Measurements from ENCODE around the gene PLEKHA1. TPM values are rescaled to one million over a fixed set of nuclear protein-coding genes. Genes with fewer than 3 reads are reported as not detected.

The PLEKHA1 gene
- total and polyA plus RNA-seq, 2 donors (not counting 3 experiments of a cell fraction or from before 2014, with no cell fraction given), result 21.6 to 58.8 TPM

- ChIA-PET CTCF (interaction anchor here (0.7 to 5.8 kb wide), 21 partner anchors 10 to 223 kb away, joined by 3 to 54 read pairs (median 4); partner anchors contain the start of gene PLEKHA1), POLR2A (no interaction called here)
- Histone ChIP-seq H3K27ac (ENCODE audit: insufficient read depth, low read depth, low read length) (no peak overlapping the region), H3K36me3 (ENCODE audit: control insufficient read depth in 2 of 2, extremely low read depth in 1 of 2, insufficient read depth in 2 of 2, low read length in 2 of 2) (no peaks in the 10 kb centered on the region), H3K79me2 (ENCODE audit: control insufficient read depth, insufficient read depth, low read length) (no peaks in the 10 kb centered on the region), H3K9me3 (replicated peaks; ENCODE audit: control insufficient read depth, insufficient read depth, low read length) (no peaks in the 10 kb centered on the region), H3K9ac (replicated peaks; ENCODE audit: extremely low read depth, insufficient read depth, low read length) (no peak overlapping the region), H3K4me3 (replicated peaks in 1 of 3; ENCODE audit: insufficient read depth in 1 of 3, low read depth in 1 of 3, low read length in 3 of 3) (no peak overlapping the region), H4K20me1 (replicated peaks; ENCODE audit: control insufficient read depth, extremely low read depth, insufficient read depth, low read length) (no peaks in the 10 kb centered on the region), H3K4me1 (ENCODE audit: control insufficient read depth, extremely low read depth, insufficient read depth, low read length) (no peaks in the 10 kb centered on the region), H3K9me1 (replicated peaks; ENCODE audit: control insufficient read depth, extremely low read depth, insufficient read depth, low read length) (no peaks in the 10 kb centered on the region), H3K27me3 (ENCODE audit: control insufficient read depth in 2 of 2, insufficient read depth in 2 of 2, low read length in 2 of 2) (no peaks in the 10 kb centered on the region), H2AFZ (ENCODE audit: low read depth, low read length) (no peak overlapping the region), H3K4me2 (ENCODE audit: insufficient read depth, low read length) (no peak overlapping the region)
- FAIRE-seq, result no peak
- intact Hi-C loops (cut with micrococcal nuclease) (loop anchor here (2.0 kb wide), 1 partner anchor 32 kb away; no protein-coding TSS in a partner anchor), dilution Hi-C loops (cut with MboI; ENCODE audit: extremely low pct_ligation_motif_present, low sequenced_read_pairs) (no loop called here)
- no TSS peak for BruUV-seq (replicated peaks)
- DNase-seq (ENCODE audit: low read depth, low spot score), result no peak
- TF ChIP-seq FOS (IDR thresholded peaks at IDR 0.05; ENCODE audit: borderline replicate concordance, insufficient read depth, low read length) (no peak), EZH2 (IDR thresholded peaks at IDR 0.05; ENCODE audit: borderline replicate concordance, low read depth, low read length, severe bottlenecking) (no peak), CTCF (IDR thresholded peaks at IDR 0.05; ENCODE audit: extremely low read depth in 1 of 2, insufficient read depth in 1 of 2, low read depth in 1 of 2, low read length in 2 of 2) (no peak)
Measured at GRCh38 chr10:122343135-122343800, 31.2 kb upstream of the PLEKHA1 start.

GRCh38 chr10:122343936-122344335, 30.6 kb upstream of the PLEKHA1 start:
- Histone ChIP-seq H3K4me1 (ENCODE audit: control insufficient read depth, extremely low read depth, insufficient read depth, low read length) (no peaks in the 10 kb centered on the region), H3K36me3 (ENCODE audit: control insufficient read depth in 2 of 2, extremely low read depth in 1 of 2, insufficient read depth in 2 of 2, low read length in 2 of 2) (no peaks in the 10 kb centered on the region), H3K9me1 (replicated peaks; ENCODE audit: control insufficient read depth, extremely low read depth, insufficient read depth, low read length) (no peaks in the 10 kb centered on the region), H4K20me1 (replicated peaks; ENCODE audit: control insufficient read depth, extremely low read depth, insufficient read depth, low read length) (no peaks in the 10 kb centered on the region), H3K4me2 (ENCODE audit: insufficient read depth, low read length) (no peak overlapping the region), H3K9ac (replicated peaks; ENCODE audit: extremely low read depth, insufficient read depth, low read length) (no peak overlapping the region), H3K27me3 (ENCODE audit: control insufficient read depth in 2 of 2, insufficient read depth in 2 of 2, low read length in 2 of 2) (no peaks in the 10 kb centered on the region), H3K9me3 (replicated peaks; ENCODE audit: control insufficient read depth, insufficient read depth, low read length) (no peaks in the 10 kb centered on the region), H3K4me3 (replicated peaks in 1 of 3; ENCODE audit: insufficient read depth in 1 of 3, low read depth in 1 of 3, low read length in 3 of 3) (no peak overlapping the region), H3K79me2 (ENCODE audit: control insufficient read depth, insufficient read depth, low read length) (no peaks in the 10 kb centered on the region), H2AFZ (ENCODE audit: low read depth, low read length) (no peak overlapping the region), H3K27ac (ENCODE audit: insufficient read depth, low read depth, low read length) (no peak overlapping the region)
- FAIRE-seq (no peak), DNase-seq (ENCODE audit: low read depth, low spot score) (no peak)
- CTCF ChIA-PET, result interaction anchor here (1.2 to 5.8 kb wide), 8 partner anchors 9 to 222 kb away, joined by 4 to 54 read pairs (median 8); no protein-coding TSS in a partner anchor
- dilution Hi-C loops (cut with MboI; ENCODE audit: extremely low pct_ligation_motif_present, low sequenced_read_pairs) (no loop called here), intact Hi-C loops (cut with micrococcal nuclease) (loop anchor here (2.0 kb wide), 1 partner anchor 33 kb away; no protein-coding TSS in a partner anchor)
- no TSS peak for BruUV-seq (replicated peaks)
- POLR2A ChIA-PET, result no interaction called here
- TF ChIP-seq CTCF (IDR thresholded peaks at IDR 0.05; ENCODE audit: extremely low read depth in 1 of 2, insufficient read depth in 1 of 2, low read depth in 1 of 2, low read length in 2 of 2) (no peak), JUN (IDR thresholded peaks at IDR 0.05; ENCODE audit: borderline replicate concordance, insufficient read depth, insufficient read length, low read depth) (no peak), EZH2 (IDR thresholded peaks at IDR 0.05; ENCODE audit: borderline replicate concordance, low read depth, low read length, severe bottlenecking) (no peak), GATA2 (IDR thresholded peaks at IDR 0.05; ENCODE audit: insufficient read depth, insufficient read length, low read depth, low read length) (no peak), MAX (IDR thresholded peaks at IDR 0.05; ENCODE audit: insufficient read depth, insufficient read length) (no peak), MYC (IDR thresholded peaks at IDR 0.05; ENCODE audit: low read depth, low read length) (no peak), POLR2A (IDR thresholded peaks at IDR 0.05; ENCODE audit: low read depth, low read length) (no peak), FOS (IDR thresholded peaks at IDR 0.05; ENCODE audit: borderline replicate concordance, insufficient read depth, low read length) (no peak), POLR2AphosphoS5 (IDR thresholded peaks at IDR 0.05; ENCODE audit: insufficient read depth, low read depth, low read length) (no peak)
